Lung (tissue), 12 donors: ENCODE data around the gene COL12A1. TPM values are rescaled to one million over a fixed set of nuclear protein-coding genes. Genes with fewer than 3 reads are reported as not detected.

Experiments
- ATAC-seq: fragments of 200-7000 bp; cut with Tn5 transposase; one replicate; pipeline ENCODE4 v1.9.1; 2020; ENCODE audit warnings: moderate number of reproducible peaks; ENCODE audit not compliant: insufficient read depth, low FRiP score
- DNase-seq, 3 donors: peaks; one replicate each; pipeline ENCODE4 v3.0.0-alpha.2; 2013 to 2017
- H3K27ac ChIP-seq, 2 donors: one replicate each; pipeline ENCODE4 v1.5.1; 2013; ENCODE audit warnings: mild to moderate bottlenecking in 2 of 2, moderate library complexity in 2 of 2, control low read depth in 1 of 2, inconsistent platforms in 1 of 2, low read depth in 1 of 2, low read length in 1 of 2
- H3K27me3 ChIP-seq, 3 donors: one replicate each; pipeline ENCODE4 v1.5.1; 2013; ENCODE audit warnings: low read length in 2 of 3; ENCODE audit not compliant: control insufficient read depth in 3 of 3, insufficient read depth in 3 of 3
- H3K36me3 ChIP-seq, 4 donors: one replicate each; pipeline ENCODE4 v1.5.1; 2013; ENCODE audit warnings: low read length in 4 of 4, mild to moderate bottlenecking in 1 of 4, moderate library complexity in 1 of 4; ENCODE audit not compliant: control insufficient read depth in 4 of 4, insufficient read depth in 4 of 4
- H3K4me1 ChIP-seq, 5 donors: one replicate each; pipeline ENCODE4 v1.5.1; 2013; ENCODE audit warnings: low read length in 5 of 5, mild to moderate bottlenecking in 2 of 5, moderate library complexity in 1 of 5; ENCODE audit not compliant: control insufficient read depth in 5 of 5, insufficient read depth in 5 of 5
- H3K4me3 ChIP-seq: one replicate; pipeline ENCODE4 v1.5.1; 2013; ENCODE audit warnings: mild to moderate bottlenecking, control low read depth, moderate library complexity
- H3K9ac ChIP-seq, 2 donors: one replicate each; pipeline ENCODE4 v1.5.1; 2013; ENCODE audit warnings: low read length in 2 of 2, control low read depth in 1 of 2; ENCODE audit not compliant: insufficient read depth in 1 of 2
- H3K9me3 ChIP-seq, 4 donors: one replicate each; pipeline ENCODE4 v1.5.1; 2013; ENCODE audit warnings: low read length in 3 of 4, mild to moderate bottlenecking in 1 of 4, moderate library complexity in 1 of 4; ENCODE audit not compliant: control insufficient read depth in 4 of 4, insufficient read depth in 3 of 4
- WGBS, 2 donors: extraction: QIAGEN DNeasy Blood & Tissue Kit; methylation state at CpG; one replicate each; pipeline ENCODE4 v1.1.7; 2013; 5-methylcytosine and 5-hydroxymethylcytosine counted together
- polyA plus RNA-seq, 2 donors: library from polyadenylated mRNA; stranded (reverse); fragments of 200-250 nt; gene quantifications; one replicate each; pipeline ENCODE4 v1.2.1, GENCODE V29; 2013
- total RNA-seq, 2 donors: library from RNA; depleted of rRNA in 1 of 2; stranded (reverse); fragments of >200 nt in 1 of 2; gene quantifications; one replicate each; pipeline ENCODE4 v1.2.1, GENCODE V29; 2014 to 2021
- TF ChIP-seq, protein P1 (sequence below): IDR thresholded peaks from 2 replicates; pipeline ENCODE4 v1.5.1; 2012; ENCODE audit warnings: mild to moderate bottlenecking; ENCODE audit errors: control extremely low read depth, extremely low read depth
- donor health status: control.
- donor health status: control.
- donor health status: Bipolar disorder and iron deficiency.
- donor health status: healthy.
- donor health status: DM: yes; HTN: yes; CAD: no.

COL12A1 gene
- total and polyA plus RNA-seq, 4 donors: 10.6 to 75.7 (median 29.7) TPM

DNA sequence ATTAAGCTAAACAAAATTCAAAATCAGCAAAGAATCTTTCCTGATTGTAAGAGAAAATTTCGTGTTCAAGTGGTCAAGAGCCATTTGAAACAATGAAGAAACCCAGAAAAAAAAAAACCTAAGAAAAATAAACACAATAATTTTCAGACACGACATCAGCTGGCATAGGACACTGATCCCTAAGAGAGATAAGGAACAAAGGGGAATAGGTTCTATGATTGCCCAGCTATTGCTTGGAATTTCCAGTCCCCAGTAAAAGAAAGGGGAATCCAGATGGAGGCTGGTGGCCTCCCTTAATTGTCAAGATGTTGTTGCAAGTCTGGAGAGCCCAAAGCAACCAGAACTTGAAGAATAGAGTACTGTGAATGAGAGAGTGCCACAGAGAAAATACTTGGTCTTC lies 48.5 kb downstream of the COL12A1 start:
- TF ChIP-seq, protein P1, sequence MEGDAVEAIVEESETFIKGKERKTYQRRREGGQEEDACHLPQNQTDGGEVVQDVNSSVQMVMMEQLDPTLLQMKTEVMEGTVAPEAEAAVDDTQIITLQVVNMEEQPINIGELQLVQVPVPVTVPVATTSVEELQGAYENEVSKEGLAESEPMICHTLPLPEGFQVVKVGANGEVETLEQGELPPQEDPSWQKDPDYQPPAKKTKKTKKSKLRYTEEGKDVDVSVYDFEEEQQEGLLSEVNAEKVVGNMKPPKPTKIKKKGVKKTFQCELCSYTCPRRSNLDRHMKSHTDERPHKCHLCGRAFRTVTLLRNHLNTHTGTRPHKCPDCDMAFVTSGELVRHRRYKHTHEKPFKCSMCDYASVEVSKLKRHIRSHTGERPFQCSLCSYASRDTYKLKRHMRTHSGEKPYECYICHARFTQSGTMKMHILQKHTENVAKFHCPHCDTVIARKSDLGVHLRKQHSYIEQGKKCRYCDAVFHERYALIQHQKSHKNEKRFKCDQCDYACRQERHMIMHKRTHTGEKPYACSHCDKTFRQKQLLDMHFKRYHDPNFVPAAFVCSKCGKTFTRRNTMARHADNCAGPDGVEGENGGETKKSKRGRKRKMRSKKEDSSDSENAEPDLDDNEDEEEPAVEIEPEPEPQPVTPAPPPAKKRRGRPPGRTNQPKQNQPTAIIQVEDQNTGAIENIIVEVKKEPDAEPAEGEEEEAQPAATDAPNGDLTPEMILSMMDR: no peak
- Histone ChIP-seq H3K9ac (no peak overlapping the region), H3K36me3 (no peaks in the 10 kb centered on the region), H3K27ac (no peak overlapping the region), H3K4me1 (peaks cover 0 to 2% (median 0%) of the 10 kb centered on the region in 5 donors), H3K27me3 (no peaks in the 10 kb centered on the region), H3K9me3 (no peaks in the 10 kb centered on the region), H3K4me3 (no peak overlapping the region)
- no peak for DNase-seq
- 46 to 51% methylated on average over 2 of the region's 2 CpGs for WGBS, 2 donors
- ATAC-seq: no peak

DNA sequence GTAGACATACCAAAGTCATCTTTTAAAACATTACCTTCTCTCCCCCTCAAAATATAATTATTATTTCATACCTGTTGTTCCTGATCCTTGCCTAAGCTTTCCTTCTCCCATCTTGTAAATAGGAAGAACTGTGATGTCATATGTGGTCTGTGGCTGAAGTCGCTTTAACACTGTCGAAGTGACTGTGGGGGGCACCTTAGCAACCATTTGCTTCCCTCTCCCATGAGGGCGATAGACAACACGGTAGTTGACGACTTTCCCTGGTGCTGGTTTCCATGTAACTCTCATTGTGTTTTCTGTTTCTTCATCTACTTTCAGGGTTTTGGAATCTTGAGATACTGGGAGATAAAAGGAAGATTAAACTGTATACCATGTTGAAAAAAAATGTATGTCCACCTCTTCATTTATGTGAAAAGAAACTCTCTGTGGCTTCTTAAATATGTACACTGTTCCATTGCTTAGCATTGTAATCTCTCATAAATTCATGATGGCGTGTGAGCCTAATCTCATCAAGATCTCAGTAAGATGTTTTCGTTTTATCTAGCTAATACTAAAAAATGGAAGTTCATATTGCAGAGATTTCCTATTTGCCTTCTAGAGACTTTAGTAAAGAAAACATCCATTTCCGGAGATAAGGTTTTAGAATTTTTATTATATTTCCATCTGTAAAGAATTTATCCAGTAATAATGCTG lies 49.5 kb downstream of the COL12A1 start:
- Histone ChIP-seq H3K9me3 (no peaks in the 10 kb centered on the region), H3K36me3 (no peaks in the 10 kb centered on the region), H3K9ac (no peak overlapping the region), H3K27me3 (no peaks in the 10 kb centered on the region), H3K27ac (no peak overlapping the region), H3K4me3 (no peak overlapping the region), H3K4me1 (peaks cover 0 to 2% (median 0%) of the 10 kb centered on the region in 5 donors)
- TF ChIP-seq, protein P1: no peak
- ATAC-seq (no peak), DNase-seq (no peak)
- WGBS, 2 donors: 91% methylated on average over 8 of the region's 8 CpGs

GRCh38 chr6:75155631-75156030 lies 50.2 kb downstream of the COL12A1 start:
- TF ChIP-seq, protein P1: no peak
- H3K9ac ChIP-seq: no peak overlapping the region
- H3K27me3 ChIP-seq: no peaks in the 10 kb centered on the region
- WGBS, 2 donors: 75% methylated on average over 5 of the region's 5 CpGs
- ATAC-seq: no peak
- H3K36me3 ChIP-seq: no peaks in the 10 kb centered on the region
- peaks cover 0 to 2% (median 0%) of the 10 kb centered on the region in 5 donors for H3K4me1 ChIP-seq
- no peaks in the 10 kb centered on the region for H3K9me3 ChIP-seq
- no peak for DNase-seq
- H3K27ac ChIP-seq: no peak overlapping the region
- H3K4me3 ChIP-seq: no peak overlapping the region

- no peaks in the 10 kb centered on the region for H3K27me3 ChIP-seq
- no peaks in the 10 kb centered on the region for H3K9me3 ChIP-seq
- H3K4me1 ChIP-seq: peaks cover 0 to 2% (median 0%) of the 10 kb centered on the region in 5 donors
- no peak overlapping the region for H3K9ac ChIP-seq
- TF ChIP-seq, protein P1: no peak
- DNase-seq: no peak
- no peaks in the 10 kb centered on the region for H3K36me3 ChIP-seq
- H3K4me3 ChIP-seq: no peak overlapping the region
- no peak overlapping the region for H3K27ac ChIP-seq
- WGBS, 2 donors: 82 to 91% methylated on average over 1 of the region's 1 CpG
- no peak for ATAC-seq
Measured at GRCh38 chr6:75154973-75155372, 50.9 kb downstream of the COL12A1 start.
